Measurements from ENCODE around the gene CXCL5. TPM values are rescaled to one million over a fixed set of nuclear protein-coding genes. Genes with fewer than 3 reads are reported as not detected.
A peak's percentile ranks its signal among the peaks of the same experiment; 100 is the strongest.

CXCL5 gene
- total and polyA plus RNA-seq, 2 of the 13 experiments (the other 11 are each of a cell fraction or from before 2014, with no cell fraction given) = not detected

DNA sequence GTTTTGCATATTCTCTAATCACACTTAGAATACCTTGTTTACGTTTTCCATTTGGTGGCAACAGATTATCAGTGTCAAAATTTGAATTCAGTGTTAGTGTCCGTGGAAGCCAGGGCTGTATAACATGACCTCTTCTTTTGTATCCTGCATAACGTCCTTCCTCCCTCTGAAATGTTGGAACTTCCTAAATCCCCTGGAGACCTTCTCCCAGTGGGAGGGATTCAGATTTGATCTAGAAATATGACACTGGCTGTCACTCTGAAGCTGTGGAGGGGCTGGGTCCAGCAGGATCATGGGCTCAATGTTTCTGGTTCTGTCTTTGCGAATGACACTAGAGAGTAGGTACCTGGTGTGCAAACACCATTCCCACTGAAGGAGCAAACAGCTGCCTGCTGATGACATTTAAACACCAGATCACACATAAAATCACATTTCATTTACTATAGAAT is 40.9 kb upstream of the CXCL5 start (continued):
- TF ChIP-seq ZNF770 (CRISPR knock-in tag; IDR thresholded peaks at IDR 0.05) (no peak), EHMT2 (IDR thresholded peaks at IDR 0.05; ENCODE audit: borderline replicate concordance, low read depth, low read length) (no peak)

DNA sequence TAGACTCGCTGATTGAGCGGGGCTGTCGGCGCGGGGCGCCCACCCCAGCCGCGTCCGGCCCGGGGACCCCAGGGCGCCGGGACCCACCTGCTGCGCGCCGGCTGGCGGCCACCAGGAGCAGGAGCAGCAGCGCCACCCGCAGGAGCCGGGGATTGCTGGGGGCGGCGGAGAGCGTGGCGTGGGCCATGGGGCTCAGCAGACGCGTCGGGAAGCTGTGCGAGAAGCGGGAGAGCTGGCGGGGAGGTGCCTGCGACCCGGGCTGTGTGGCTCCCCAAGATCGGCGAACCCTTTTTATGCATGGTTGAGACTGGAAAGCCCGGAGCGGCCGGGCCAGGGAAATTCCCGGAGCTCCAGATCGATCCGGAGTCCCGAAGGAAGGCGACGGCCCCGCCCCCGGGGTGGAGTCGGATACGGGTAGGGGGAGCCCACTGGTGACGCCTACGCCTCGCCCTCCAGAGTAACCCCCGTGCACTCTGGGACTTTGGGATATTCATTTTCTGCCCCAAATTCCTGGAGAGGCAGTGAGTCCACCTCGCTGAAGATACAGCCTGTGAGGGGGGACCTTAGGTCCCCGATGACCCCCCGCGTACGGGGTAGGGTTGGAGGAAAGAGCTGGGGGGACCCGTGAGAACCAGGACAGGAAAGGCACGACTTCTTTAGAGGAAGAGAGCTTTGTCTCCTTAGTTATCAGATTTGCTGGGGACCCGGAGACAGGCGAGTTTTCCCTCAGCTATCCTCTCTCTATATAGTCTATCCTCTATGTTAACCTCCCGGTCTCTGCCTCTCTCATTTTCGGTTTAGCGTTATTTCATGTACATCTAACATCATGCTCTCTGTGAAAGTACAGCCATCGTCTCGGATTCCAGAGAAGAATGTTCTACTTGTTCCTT is 40.2 kb upstream of the CXCL5 start, which contains the start of gene CXCL3:
Gene CXCL3, minus strand, starts transcription at position 265 of the 890 bp plus-strand sequence. Its CDS starts 78 bp downstream, at position 187.
- FAIRE-seq = no peak
- no TSS peak for BruUV-seq (replicated peaks)
- DNase-seq (ENCODE audit: low spot score) = no peak

More for the DNA sequence above, 40.2 kb upstream of the CXCL5 start, which contains the start of gene CXCL3:
- 4% methylated on average over 16 of the region's 64 CpGs for WGBS (ENCODE audit: low lambda C conversion rate)
- Histone ChIP-seq H3K27ac (ENCODE audit: extremely low read length, insufficient read depth, low read length) (no peak within 1 kb of the TSS), H2AFZ (ENCODE audit: low read length) (no peak within 1 kb of the TSS), H3K27me3 (ENCODE audit: control insufficient read depth in 1 of 2, insufficient read depth in 2 of 2, low read length in 2 of 2) (peaks cover 4 to 26% of the 10 kb centered on the region in 2 experiments), H3K9ac (ENCODE audit: insufficient read depth, low read depth, low read length) (no peak within 1 kb of the TSS), H3K4me3 (replicated peaks in 1 of 3; ENCODE audit: insufficient read depth in 1 of 3, low read depth in 2 of 3, low read length in 3 of 3) (peak within 1 kb of the TSS; percentile 10 to 62 (median 43); a peak in 4 of 6 replicates), H3K9me3 (ENCODE audit: low read length) (no peaks in the 10 kb centered on the region), H4K20me1 (ENCODE audit: insufficient read depth, low read length) (no peaks in the 10 kb centered on the region), H3K4me2 (ENCODE audit: low read depth, low read length) (peak within 1 kb of the TSS; percentile 67), H3K4me1 (ENCODE audit: insufficient read depth, low read length) (peaks cover 15% of the 10 kb centered on the region), H3K79me2 (ENCODE audit: insufficient read depth, low read length) (no peaks in the 10 kb centered on the region), H3K36me3 (replicated peaks in 1 of 2; ENCODE audit: control insufficient read depth in 1 of 2, insufficient read depth in 2 of 2, low read length in 2 of 2) (no peaks in the 10 kb centered on the region)
- CTCF ChIA-PET (ENCODE audit: low intra/inter-chr PET ratio, low total read pairs) = no interaction called here
- ATAC-seq = peak; percentile 90
- intact Hi-C loops (cut with micrococcal nuclease; ENCODE audit: unreplicated experiment) (loop anchor here (5.0 kb wide), 2 partner anchors 94 to 311 kb away; no protein-coding TSS in a partner anchor), in situ Hi-C loops (cut with HindIII; ENCODE audit: extremely low pct_ligation_motif_present, low pct_unique_long_range_greater_than_20kb) (no loop called here)
- POLR2A ChIA-PET = no interaction called here
- no peak for TF ChIP-seq ZNF556 (CRISPR knock-in tag; IDR thresholded peaks at IDR 0.05; ENCODE audit: borderline replicate concordance)
- TF ChIP-seq, protein P1, sequence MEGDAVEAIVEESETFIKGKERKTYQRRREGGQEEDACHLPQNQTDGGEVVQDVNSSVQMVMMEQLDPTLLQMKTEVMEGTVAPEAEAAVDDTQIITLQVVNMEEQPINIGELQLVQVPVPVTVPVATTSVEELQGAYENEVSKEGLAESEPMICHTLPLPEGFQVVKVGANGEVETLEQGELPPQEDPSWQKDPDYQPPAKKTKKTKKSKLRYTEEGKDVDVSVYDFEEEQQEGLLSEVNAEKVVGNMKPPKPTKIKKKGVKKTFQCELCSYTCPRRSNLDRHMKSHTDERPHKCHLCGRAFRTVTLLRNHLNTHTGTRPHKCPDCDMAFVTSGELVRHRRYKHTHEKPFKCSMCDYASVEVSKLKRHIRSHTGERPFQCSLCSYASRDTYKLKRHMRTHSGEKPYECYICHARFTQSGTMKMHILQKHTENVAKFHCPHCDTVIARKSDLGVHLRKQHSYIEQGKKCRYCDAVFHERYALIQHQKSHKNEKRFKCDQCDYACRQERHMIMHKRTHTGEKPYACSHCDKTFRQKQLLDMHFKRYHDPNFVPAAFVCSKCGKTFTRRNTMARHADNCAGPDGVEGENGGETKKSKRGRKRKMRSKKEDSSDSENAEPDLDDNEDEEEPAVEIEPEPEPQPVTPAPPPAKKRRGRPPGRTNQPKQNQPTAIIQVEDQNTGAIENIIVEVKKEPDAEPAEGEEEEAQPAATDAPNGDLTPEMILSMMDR (CRISPR knock-in tag; IDR thresholded peaks at IDR 0.05) = peak; percentile 48
- peak; percentile 26; the same call in 1 of the 2 replicates for TF ChIP-seq ZMYM4 (CRISPR knock-in tag; IDR thresholded peaks at IDR 0.05)
- peak; percentile 17 for TF ChIP-seq HNRNPLL (IDR thresholded peaks at IDR 0.05; ENCODE audit: low read depth, low read length, poor library complexity, severe bottlenecking)
- no peak for TF ChIP-seq BCL3 (CRISPR knock-in tag; IDR thresholded peaks at IDR 0.05)
